GM18870 (cell line): Measurements from ENCODE around the gene LRIT3.

Source experiments
- ATAC-seq: cut with Tn5 transposase; IDR thresholded peaks from one replicate; pipeline ENCODE4 v1.9.1; 2021; ENCODE audit warnings: moderate library complexity; ENCODE audit not compliant: unreplicated experiment

Gene LRIT3

GRCh38 chr4:109847896-109848442 is at the start of gene LRIT3:
Gene LRIT3, plus strand, starts transcription at chr4:109848107. Its CDS starts 95 bp downstream, at chr4:109848202.
- ATAC-seq: no peak

GRCh38 chr4:109798866-109799265 is 49.0 kb upstream of the LRIT3 start:
- ATAC-seq: no peak

- ATAC-seq: no peak
These were observed 46.7 kb upstream of the LRIT3 start for GRCh38 chr4:109801099-109801789.

- ATAC-seq: no peak
These were observed 46.0 kb upstream of the LRIT3 start, which contains the start of gene CFI for GRCh38 chr4:109801895-109802319. Gene CFI, minus strand, starts transcription at chr4:109801999. Its CDS starts 28 bp downstream, at chr4:109801971.

- no peak for ATAC-seq
These were observed 43.9 kb upstream of the LRIT3 start for GRCh38 chr4:109803924-109804571.

- no peak for ATAC-seq
These were observed 38.3 kb upstream of the LRIT3 start for GRCh38 chr4:109809655-109810054.

- no peak for ATAC-seq
These were observed 37.1 kb upstream of the LRIT3 start for GRCh38 chr4:109810552-109811387.

- ATAC-seq: no peak
These were observed 36.2 kb upstream of the LRIT3 start for GRCh38 chr4:109811707-109812106.

- peak; percentile 98 for ATAC-seq
These were observed 32.5 kb upstream of the LRIT3 start, which contains the start of gene GAR1 for GRCh38 chr4:109815151-109816081. Gene GAR1, plus strand, starts transcription at chr4:109815762. Its CDS starts 403 bp downstream, at chr4:109816165.

- ATAC-seq: no peak
These were observed 31.8 kb upstream of the LRIT3 start for GRCh38 chr4:109816082-109816442.

GRCh38 chr4:109816894-109817293 is 31.0 kb upstream of the LRIT3 start:
- ATAC-seq: no peak

GRCh38 chr4:109818268-109818667 is 29.6 kb upstream of the LRIT3 start:
- ATAC-seq: no peak

- ATAC-seq: no peak
These were observed 27.3 kb upstream of the LRIT3 start for GRCh38 chr4:109820563-109820962.

- ATAC-seq: no peak
These were observed 26.7 kb upstream of the LRIT3 start for GRCh38 chr4:109821185-109821584.

- peak; percentile 58 for ATAC-seq
These were observed 21.2 kb upstream of the LRIT3 start for GRCh38 chr4:109826719-109827118.

GRCh38 chr4:109827672-109828071 is 20.2 kb upstream of the LRIT3 start, which contains the start of gene RRH:
Gene RRH, plus strand, starts transcription at chr4:109827972. Its CDS starts 56 bp downstream, at chr4:109828028.
- ATAC-seq: no peak

GRCh38 chr4:109833756-109834155 is 14.2 kb upstream of the LRIT3 start:
- no peak for ATAC-seq

- no peak for ATAC-seq
These were observed 10.9 kb upstream of the LRIT3 start for GRCh38 chr4:109836985-109837384.

GRCh38 chr4:109846395-109847098 is 1.4 kb upstream of the LRIT3 start:
- ATAC-seq: no peak
